ENCODE results near the gene METTL23. TPM values are rescaled to one million over a fixed set of nuclear protein-coding genes. Genes with fewer than 3 reads are reported as not detected.

The METTL23 gene
- total RNA-seq, 1 experiment from 2014 or later = 57.8 TPM

GRCh38 chr17:76752006-76752405 lies 25.4 kb downstream of the METTL23 start:
- BruUV-seq (replicated peaks) = no TSS peak
- Histone ChIP-seq H3K9me2 (ENCODE audit: insufficient read depth) (no peaks in the 10 kb centered on the region), H3K4me3 (replicated peaks in 1 of 2; ENCODE audit: low read depth in 1 of 2, low read length in 2 of 2) (no peak overlapping the region), H3K9ac (ENCODE audit: low read length) (no peak overlapping the region), H3K4me1 (ENCODE audit: control insufficient read depth in 1 of 2, insufficient read depth in 2 of 2, low read length in 2 of 2) (peaks cover 3 to 18% of the 10 kb centered on the region in 2 experiments; a peak in 3 of 4 replicates), H3K4me2 (ENCODE audit: low read length) (no peak overlapping the region), H3K9me3 (ENCODE audit: control insufficient read depth in 1 of 2, insufficient read depth in 1 of 2, low read depth in 1 of 2, low read length in 2 of 2) (no peaks in the 10 kb centered on the region), H2AFZ (ENCODE audit: low read depth, low read length, poor library complexity, severe bottlenecking) (no peak overlapping the region), H3K36me3 (ENCODE audit: control insufficient read depth in 1 of 2, insufficient read depth in 2 of 2, low read length in 2 of 2) (peaks cover 0 to under 1% of the 10 kb centered on the region in 2 experiments; a peak in 1 of 4 replicates), H4K20me1 (ENCODE audit: insufficient read depth) (no peaks in the 10 kb centered on the region), H3K27me3 (ENCODE audit: insufficient read depth, low read length) (no peaks in the 10 kb centered on the region), H3K79me2 (ENCODE audit: insufficient read depth, low read length) (no peaks in the 10 kb centered on the region), H3K27ac (ENCODE audit: low read depth, low read length) (no peak overlapping the region)
- intact Hi-C loops (cut with micrococcal nuclease) = no loop called here
- DNase-seq (ENCODE audit: low read depth, low spot score) = no peak
- TF ChIP-seq CEBPB (IDR thresholded peaks at IDR 0.05; ENCODE audit: low read depth) = no peak
- no peak for TF ChIP-seq CTCF (IDR thresholded peaks at IDR 0.05 in 2 of 3, conservative IDR thresholded peaks at IDR 0.05 in 1 of 3; ENCODE audit: borderline replicate concordance in 1 of 3, insufficient read depth in 1 of 3, low read depth in 2 of 3, low read length in 2 of 3)
- no peak for TF ChIP-seq POLR2A (IDR thresholded peaks at IDR 0.05; ENCODE audit: borderline replicate concordance, extremely low read depth, insufficient read depth, insufficient read length)
- no peak for TF ChIP-seq ZBTB33 (IDR thresholded peaks at IDR 0.05; ENCODE audit: extremely low read depth, insufficient replicate concordance, low read length)
- TF ChIP-seq ZNF274 (IDR thresholded peaks at IDR 0.05; ENCODE audit: low read depth, low read length) = no peak
- TF ChIP-seq RAD21 (IDR thresholded peaks at IDR 0.05; ENCODE audit: low read depth) = no peak
- no peak for TF ChIP-seq SP1 (IDR thresholded peaks at IDR 0.05; ENCODE audit: low read depth)
- no peak for TF ChIP-seq EZH2phosphoT487 (IDR thresholded peaks at IDR 0.05; ENCODE audit: borderline replicate concordance)
- no peak for TF ChIP-seq SRF (IDR thresholded peaks at IDR 0.05; ENCODE audit: low read depth)
- TF ChIP-seq SIN3A (IDR thresholded peaks at IDR 0.05; ENCODE audit: low read depth) = no peak
- no peak for TF ChIP-seq FOSL1 (IDR thresholded peaks at IDR 0.05; ENCODE audit: low read depth)
- TF ChIP-seq MAX (IDR thresholded peaks at IDR 0.05) = no peak
- no peak for TF ChIP-seq JUND (IDR thresholded peaks at IDR 0.05)
- no peak for TF ChIP-seq EGR1 (IDR thresholded peaks at IDR 0.05; ENCODE audit: low read depth)
- TF ChIP-seq ATF3 (IDR thresholded peaks at IDR 0.05) = no peak
- no peak for TF ChIP-seq REST (IDR thresholded peaks at IDR 0.05; ENCODE audit: low read depth)
- no peak for TF ChIP-seq CBX3 (IDR thresholded peaks at IDR 0.05; ENCODE audit: low read depth)
- TF ChIP-seq ZFX (IDR thresholded peaks at IDR 0.05) = no peak
- TF ChIP-seq TCF7L2 (IDR thresholded peaks at IDR 0.05; ENCODE audit: borderline replicate concordance, extremely low read depth, insufficient read depth, insufficient read length) = no peak
- no peak for ATAC-seq
- CTCF ChIA-PET = no interaction called here
- POLR2A ChIA-PET = interaction anchor here (1.3 kb wide), 1 partner anchor 9 kb away, joined by 3 read pairs; no protein-coding TSS in a partner anchor
- RAD21 ChIA-PET (ENCODE audit: low non-redundant PET in 1 of 2, low total read pairs in 2 of 2, uncharacterized antibody in 2 of 2, unreplicated experiment in 2 of 2) = no interaction called here

Data from HCT116 (cell line).